GM12878 (cell line): Measurements from ENCODE around the gene RIN2. TPM values are rescaled to one million over a fixed set of nuclear protein-coding genes. Genes with fewer than 3 reads are reported as not detected.

Source experiments
- ATAC-seq: fragments of 200-7000 bp; cut with Tn5 transposase; 3 replicates; pipeline ENCODE4 v1.9.1; 2020; ENCODE audit warnings: mild to moderate bottlenecking, moderate library complexity
- BruUV-seq: library from RNA; stranded (reverse); fragments of 400-500 nt; replicated peaks from 2 replicates; lab custom pipeline; 2021; lab: Mats Ljungman, UMichigan
- CTCF ChIA-PET: fragments of 300-600 bp; sonication (Branson Sonifier 250); formaldehyde crosslinking; extraction: SDS; loops from one replicate; lab custom pipeline; 2021; ENCODE audit warnings: inconsistent platforms; lab: Yijun Ruan, JAX
- POLR2A ChIA-PET: fragments of 350-600 bp; formaldehyde crosslinking; extraction: SDS; loops from one replicate; lab custom pipeline; 2021; ENCODE audit warnings: inconsistent platforms; lab: Charles Lee
- RAD21 ChIA-PET: fragments of 300-600 bp; sonication (Branson Sonifier 250); formaldehyde crosslinking; loops from one replicate; lab custom pipeline; 2023; ENCODE audit warnings: antibody characterized with exemption; ENCODE audit not compliant: unreplicated experiment; lab: Charles Lee
- SMC1A ChIA-PET: fragments of 300-600 bp; sonication (Branson Sonifier 250); formaldehyde crosslinking; loops from one replicate; lab custom pipeline; 2023; ENCODE audit not compliant: unreplicated experiment, uncharacterized antibody; lab: Charles Lee
- DNase-seq: peaks from one replicate; pipeline ENCODE4 v3.0.0-alpha.2; 2011; ENCODE audit warnings: low read depth, low spot score
- FAIRE-seq: peaks from 3 replicates; lab custom pipeline; 2011; peaks lifted over from hg19 to GRCh38; lab: Jason Lieb, UNC
- H2AFZ ChIP-seq: 2 replicates; pipeline ENCODE4 v1.6.0; 2011; ENCODE audit warnings: low read depth, low read length, control low read depth; ENCODE audit not compliant: control insufficient read depth
- H3K27ac ChIP-seq: 2 replicates; pipeline ENCODE4 v1.5.1; 2011; ENCODE audit warnings: control low read depth; ENCODE audit not compliant: control insufficient read depth, insufficient read depth
- H3K27me3 ChIP-seq, 2 experiments: replicated peaks in 1 of 2; 2 replicates each; pipeline versions ENCODE4 v1.6.0 to v1.6.1; 2011; ENCODE audit warnings: low read length in 1 of 2; ENCODE audit not compliant: control insufficient read depth in 2 of 2, insufficient read depth in 2 of 2
- H3K36me3 ChIP-seq, 2 experiments: 2 replicates each; pipeline ENCODE4 v1.5.1; 2011; ENCODE audit warnings: low read length in 1 of 2; ENCODE audit not compliant: control insufficient read depth in 2 of 2, insufficient read depth in 2 of 2
- H3K4me1 ChIP-seq: 2 replicates; pipeline ENCODE4 v1.6.1; 2011; ENCODE audit warnings: mild to moderate bottlenecking, low read length, moderate library complexity, mixed read lengths; ENCODE audit not compliant: control insufficient read depth, insufficient read depth
- H3K4me2 ChIP-seq: 2 replicates; pipeline ENCODE4 v1.6.0; 2011; ENCODE audit warnings: control low read depth; ENCODE audit not compliant: control insufficient read depth, insufficient read depth
- H3K4me3 ChIP-seq: fragments of 200-600 bp; sonication (generic); 2 replicates; pipeline ENCODE4 v1.5.1; 2016
- H3K79me2 ChIP-seq: 2 replicates; pipeline ENCODE4 v1.6.0; 2011; ENCODE audit warnings: low read length; ENCODE audit not compliant: control insufficient read depth, insufficient read depth
- H3K9ac ChIP-seq: 2 replicates; pipeline ENCODE4 v1.8.0; 2011; ENCODE audit warnings: low read length, control low read depth, mixed read lengths; ENCODE audit not compliant: control insufficient read depth, insufficient read depth
- H3K9me3 ChIP-seq: replicated peaks from 3 replicates; pipeline ENCODE4 v1.5.1; 2011; ENCODE audit warnings: mild to moderate bottlenecking, low read length; ENCODE audit not compliant: control insufficient read depth, insufficient read depth
- H4K20me1 ChIP-seq: 2 replicates; pipeline ENCODE4 v1.6.0; 2011; ENCODE audit not compliant: control insufficient read depth, insufficient read depth
- CHD1 ChIP-seq: IDR thresholded peaks from 2 replicates; pipeline ENCODE4 v1.6.1; 2012; ENCODE audit warnings: low read depth, low read length, improper control_type of control experiment
- E2F4 ChIP-seq: IDR thresholded peaks from 2 replicates; pipeline ENCODE4 v1.6.1; 2012; ENCODE audit warnings: low read depth, low read length, improper control_type of control experiment
- HDAC6 ChIP-seq: fragments of 200-600 bp; sonication (generic); IDR thresholded peaks from one replicate; pipeline ENCODE4 v1.8.0; 2017; ENCODE audit warnings: antibody characterized with exemption; ENCODE audit not compliant: unreplicated experiment
- IRF4 ChIP-seq: IDR thresholded peaks from 2 replicates; pipeline ENCODE4 v1.6.1; 2011; ENCODE audit warnings: low read depth, low read length
- PML ChIP-seq: IDR thresholded peaks from 2 replicates; pipeline ENCODE4 v1.6.1; 2012; ENCODE audit warnings: low read length, inconsistent platforms
- POLR2AphosphoS5 ChIP-seq: IDR thresholded peaks from 2 replicates; pipeline ENCODE4 v1.6.1; 2011; ENCODE audit warnings: mild to moderate bottlenecking, low read length, inconsistent platforms
- SP1 ChIP-seq: IDR thresholded peaks from one replicate; pipeline ENCODE4 v1.6.1; 2011; ENCODE audit warnings: low read depth, low read length
- SREBF2 ChIP-seq: IDR thresholded peaks from 2 replicates; pipeline ENCODE4 v1.6.1; 2012; ENCODE audit warnings: mild to moderate bottlenecking, low read length
- TARDBP ChIP-seq: IDR thresholded peaks from 2 replicates; pipeline ENCODE4 v1.6.1; 2016; ENCODE audit warnings: borderline replicate concordance
- YBX1 ChIP-seq: fragments of 450-650 bp; IDR thresholded peaks from 2 replicates; pipeline ENCODE4 v1.6.1; 2016; ENCODE audit warnings: antibody characterized with exemption
- ZNF207 ChIP-seq: fragments of 450-650 bp; IDR thresholded peaks from 2 replicates; pipeline ENCODE4 v1.6.1; 2014; ENCODE audit warnings: antibody characterized with exemption, mild to moderate bottlenecking, borderline replicate concordance
- ZSCAN29 ChIP-seq: fragments of 450-650 bp; IDR thresholded peaks from 2 replicates; pipeline ENCODE4 v1.6.1; 2017; ENCODE audit warnings: mild to moderate bottlenecking, moderate library complexity
- WGBS: methylation state at CpG from one replicate; pipeline ENCODE4 v1.1.6; 2016; ENCODE audit warnings: low lambda C conversion rate; ENCODE audit not compliant: insufficient replicate concordance, insufficient coverage; ENCODE audit errors: missing lambda C conversion rate; 5-methylcytosine and 5-hydroxymethylcytosine counted together
- in situ Hi-C: fragments of 300-500 bp; cut with MboI; formaldehyde crosslinking; loops from 9 replicates; pipeline ENCODE4 v1.14.3; 2018; ENCODE audit warnings: mixed read lengths
- intact Hi-C: fragments of 100-400 bp; cut with micrococcal nuclease; formaldehyde crosslinking; loops from one replicate; pipeline ENCODE4 v1.14.2; 2022; ENCODE audit not compliant: unreplicated experiment
- polyA plus RNA-seq, 11 experiments: library from polyadenylated mRNA; depleted of rRNA in 4 of 11; unstranded in 6 of 11; stranded (reverse) in 5 of 11; fragments of >200 nt; fragmentation: Nextera tagmentation in 4 of 11; fragmentation: Illumina TruSeq in 1 of 11; extraction: Ambion mirVana in 4 of 11; extraction: Trizol in 1 of 11; gene quantifications; 1 replicate in 1 of 11; 2 replicates in 10 of 11; pipeline versions ENCODE4 v1.2.1 to v1.2.3, GENCODE V29; 2011 to 2016; ENCODE audit warnings: inconsistent platforms in 2 of 11, missing spikeins in 2 of 11, low read depth in 1 of 11
- total RNA-seq, 4 experiments: library from RNA; depleted of rRNA in 3 of 4; stranded (reverse); fragments of >200 nt in 3 of 4; fragmentation: Illumina TruSeq in 1 of 4; extraction: Trizol in 1 of 4; gene quantifications; 2 replicates each; pipeline versions ENCODE4 v1.2.1 to v1.2.3, GENCODE V29; 2013 to 2021
- TF ChIP-seq, protein P1 (sequence below): fragments of 450-650 bp; IDR thresholded peaks from 2 replicates; pipeline ENCODE4 v1.6.1; 2017; ENCODE audit warnings: borderline replicate concordance
- TF ChIP-seq, protein P2 (sequence below): fragments of 450-650 bp; formaldehyde crosslinking; IDR thresholded peaks from 2 replicates; pipeline ENCODE4 v1.4.0; 2022; ENCODE audit warnings: mild to moderate bottlenecking, moderate library complexity

The RIN2 gene
- total and polyA plus RNA-seq, 10 of the 15 experiments (the other 5 are each of a cell fraction or from before 2014, with no cell fraction given) = 0.68 to 8.5 (median 4.5) TPM

- TF ChIP-seq ZSCAN29 (no peak), POLR2AphosphoS5 (no peak)
- ChIA-PET CTCF (interaction anchor here (0.6 to 1.5 kb wide), 4 partner anchors 8 to 231 kb away, joined by 3 to 4 read pairs (median 4); no protein-coding TSS in a partner anchor), RAD21 (interaction anchor here (0.8 to 1.8 kb wide), 5 partner anchors 12 to 75 kb away, joined by 3 to 4 read pairs (median 3); no protein-coding TSS in a partner anchor), SMC1A (interaction anchor here (1.2 to 1.7 kb wide), 2 partner anchors 16 to 63 kb away, joined by 3 to 7 read pairs; no protein-coding TSS in a partner anchor), POLR2A (no interaction called here)
- FAIRE-seq = no peak
- peaks cover 3 to 5% of the 10 kb centered on the region in 2 experiments; a peak in 3 of 4 replicates for H3K27me3 ChIP-seq
- no peaks in the 10 kb centered on the region for H3K79me2 ChIP-seq
- intact Hi-C loops (no loop called here), in situ Hi-C loops (no loop called here)
- ATAC-seq = no peak
- no peak overlapping the region for H3K4me2 ChIP-seq
- no TSS peak for BruUV-seq
- H3K9ac ChIP-seq = no peak overlapping the region
- no peak for DNase-seq
- no peak overlapping the region for H3K4me3 ChIP-seq
- H2AFZ ChIP-seq = no peak overlapping the region
- WGBS = 38% methylated on average over 8 of the region's 8 CpGs
- no peaks in the 10 kb centered on the region for H3K36me3 ChIP-seq
- no peak overlapping the region for H3K27ac ChIP-seq
- no peaks in the 10 kb centered on the region for H3K9me3 ChIP-seq
- H4K20me1 ChIP-seq = no peaks in the 10 kb centered on the region
- no peaks in the 10 kb centered on the region for H3K4me1 ChIP-seq
These were observed 6.1 kb downstream of the RIN2 start for GRCh38 chr20:19764207-19764606.

- H3K36me3 ChIP-seq = no peaks in the 10 kb centered on the region
- RAD21 ChIA-PET = interaction anchor here (1.6 to 1.8 kb wide), 2 partner anchors 14 to 18 kb away, joined by 3 to 4 read pairs; no protein-coding TSS in a partner anchor
- no peak overlapping the region for H3K4me3 ChIP-seq
- in situ Hi-C loops (no loop called here), intact Hi-C loops (no loop called here)
- 13% methylated on average over 2 of the region's 2 CpGs for WGBS
- DNase-seq = no peak
- SMC1A ChIA-PET = no interaction called here
- H3K4me1 ChIP-seq = no peaks in the 10 kb centered on the region
- no TSS peak for BruUV-seq
- CTCF ChIA-PET = no interaction called here
- no peaks in the 10 kb centered on the region for H3K9me3 ChIP-seq
- H3K79me2 ChIP-seq = no peaks in the 10 kb centered on the region
- no peak overlapping the region for H2AFZ ChIP-seq
- H4K20me1 ChIP-seq = no peaks in the 10 kb centered on the region
- no peak overlapping the region for H3K9ac ChIP-seq
- POLR2A ChIA-PET = no interaction called here
- FAIRE-seq = no peak
- H3K4me2 ChIP-seq = no peak overlapping the region
- H3K27ac ChIP-seq = no peak overlapping the region
- H3K27me3 ChIP-seq = peaks cover 4 to 7% of the 10 kb centered on the region in 2 experiments
- ATAC-seq = no peak
- TF ChIP-seq ZNF207 (no peak), IRF4 (no peak), E2F4 (no peak), TARDBP (no peak), HDAC6 (no peak), PML (no peak), CHD1 (no peak), YBX1 (no peak), SREBF2 (no peak), SP1 (no peak)
- TF ChIP-seq, protein P1, sequence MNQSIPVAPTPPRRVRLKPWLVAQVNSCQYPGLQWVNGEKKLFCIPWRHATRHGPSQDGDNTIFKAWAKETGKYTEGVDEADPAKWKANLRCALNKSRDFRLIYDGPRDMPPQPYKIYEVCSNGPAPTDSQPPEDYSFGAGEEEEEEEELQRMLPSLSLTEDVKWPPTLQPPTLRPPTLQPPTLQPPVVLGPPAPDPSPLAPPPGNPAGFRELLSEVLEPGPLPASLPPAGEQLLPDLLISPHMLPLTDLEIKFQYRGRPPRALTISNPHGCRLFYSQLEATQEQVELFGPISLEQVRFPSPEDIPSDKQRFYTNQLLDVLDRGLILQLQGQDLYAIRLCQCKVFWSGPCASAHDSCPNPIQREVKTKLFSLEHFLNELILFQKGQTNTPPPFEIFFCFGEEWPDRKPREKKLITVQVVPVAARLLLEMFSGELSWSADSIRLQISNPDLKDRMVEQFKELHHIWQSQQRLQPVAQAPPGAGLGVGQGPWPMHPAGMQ = no peak
- TF ChIP-seq, protein P2, sequence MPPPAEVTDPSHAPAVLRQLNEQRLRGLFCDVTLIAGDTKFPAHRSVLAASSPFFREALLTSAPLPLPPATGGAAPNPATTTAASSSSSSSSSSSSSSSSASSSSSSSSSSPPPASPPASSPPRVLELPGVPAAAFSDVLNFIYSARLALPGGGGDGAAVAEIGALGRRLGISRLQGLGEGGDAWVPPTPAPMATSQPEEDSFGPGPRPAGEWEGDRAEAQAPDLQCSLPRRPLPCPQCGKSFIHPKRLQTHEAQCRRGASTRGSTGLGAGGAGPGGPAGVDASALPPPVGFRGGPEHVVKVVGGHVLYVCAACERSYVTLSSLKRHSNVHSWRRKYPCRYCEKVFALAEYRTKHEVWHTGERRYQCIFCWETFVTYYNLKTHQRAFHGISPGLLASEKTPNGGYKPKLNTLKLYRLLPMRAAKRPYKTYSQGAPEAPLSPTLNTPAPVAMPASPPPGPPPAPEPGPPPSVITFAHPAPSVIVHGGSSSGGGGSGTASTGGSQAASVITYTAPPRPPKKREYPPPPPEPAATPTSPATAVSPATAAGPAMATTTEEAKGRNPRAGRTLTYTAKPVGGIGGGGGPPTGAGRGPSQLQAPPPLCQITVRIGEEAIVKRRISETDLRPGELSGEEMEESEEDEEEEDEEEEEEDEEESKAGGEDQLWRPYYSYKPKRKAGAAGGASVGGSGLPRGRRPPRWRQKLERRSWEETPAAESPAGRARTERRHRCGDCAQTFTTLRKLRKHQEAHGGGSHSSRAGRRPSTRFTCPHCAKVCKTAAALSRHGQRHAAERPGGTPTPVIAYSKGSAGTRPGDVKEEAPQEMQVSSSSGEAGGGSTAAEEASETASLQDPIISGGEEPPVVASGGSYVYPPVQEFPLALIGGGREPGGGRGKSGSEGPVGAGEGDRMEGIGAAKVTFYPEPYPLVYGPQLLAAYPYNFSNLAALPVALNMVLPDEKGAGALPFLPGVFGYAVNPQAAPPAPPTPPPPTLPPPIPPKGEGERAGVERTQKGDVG (CRISPR knock-in tag) = no peak
These were observed 7.2 kb downstream of the RIN2 start for GRCh38 chr20:19765266-19765665.
